Activated CD4-positive, alpha-beta memory T cell treated with anti-CD3 and anti-CD28 coated beads, Interleukin-2, amount 10 ng/mL, durations not matched to agents 7 days and 5 days (primary cell): ENCODE data around the gene ZNFX1. TPM values are rescaled to one million over a fixed set of nuclear protein-coding genes. Genes with fewer than 3 reads are reported as not detected.
A peak's percentile ranks its signal among the peaks of the same experiment; 100 is the strongest.
"Not testable (repeated sequence)": the region's sequence is repeated elsewhere in the genome, so short reads cannot be mapped to it uniquely, and the experiment has no call there.

Source experiments
- CTCF ChIA-PET: fragments of 350-600 bp; sonication (Branson Sonifier 250); formaldehyde crosslinking; loops from one replicate; lab custom pipeline; 2021; ENCODE audit warnings: antibody characterized with exemption, inconsistent platforms; lab: Charles Lee
- POLR2A ChIA-PET: fragments of 350-600 bp; sonication (Branson Sonifier 250); formaldehyde crosslinking; loops from one replicate; lab custom pipeline; 2021; ENCODE audit warnings: antibody characterized with exemption; lab: Charles Lee
- DNase-seq: peaks from one replicate; pipeline ENCODE4 v3.0.0-alpha.2; 2020
- H3K27ac Mint-ChIP-seq: one replicate; pipeline ENCODE4 v1.8.0; 2021; ENCODE audit warnings: mild to moderate bottlenecking, mixed read lengths
- H3K27me3 Mint-ChIP-seq: one replicate; pipeline ENCODE4 v1.8.0; 2021; ENCODE audit warnings: mixed read lengths
- H3K36me3 Mint-ChIP-seq: one replicate; pipeline ENCODE4 v1.8.0; 2021; ENCODE audit warnings: low read depth, mixed read lengths
- H3K4me1 Mint-ChIP-seq: one replicate; pipeline ENCODE4 v1.8.0; 2021; ENCODE audit warnings: mixed read lengths
- H3K4me3 Mint-ChIP-seq: one replicate; pipeline ENCODE4 v1.8.0; 2021; ENCODE audit warnings: mild to moderate bottlenecking, mixed read lengths
- H3K9me3 Mint-ChIP-seq: one replicate; pipeline ENCODE4 v1.8.0; 2021; ENCODE audit warnings: mixed read lengths
- total RNA-seq, 2 experiments: library from RNA; stranded (reverse); gene quantifications; one replicate each; pipeline ENCODE4 v1.2.3, GENCODE V29; 2021

The ZNFX1 gene
- total RNA-seq, 2 experiments from 2014 or later, result 88.7 to 89.5 TPM

- DNase-seq, result peak; percentile 91
- peaks cover 21% of the 10 kb centered on the region for H3K36me3 Mint-ChIP-seq
- H3K27ac Mint-ChIP-seq, result no peak overlapping the region
- H3K4me3 Mint-ChIP-seq, result peak overlapping the region; percentile 1
- no peaks in the 10 kb centered on the region for H3K27me3 Mint-ChIP-seq
- CTCF ChIA-PET, result interaction anchor here (0.7 to 6.7 kb wide), 42 partner anchors 11 to 230 kb away, joined by 3 to 156 read pairs (median 4); partner anchors contain the start of genes CSE1L and STAU1
- H3K4me1 Mint-ChIP-seq, result peaks cover 24% of the 10 kb centered on the region
- POLR2A ChIA-PET, result interaction anchor here (0.9 to 2.4 kb wide), 6 partner anchors 30 to 172 kb away, joined by 3 to 11 read pairs (median 4); partner anchors contain the start of genes CSE1L, STAU1 and ZNFX1
- no peaks in the 10 kb centered on the region for H3K9me3 Mint-ChIP-seq
Measured at GRCh38 chr20:49216991-49217578, 60.8 kb downstream of the ZNFX1 start.

DNA sequence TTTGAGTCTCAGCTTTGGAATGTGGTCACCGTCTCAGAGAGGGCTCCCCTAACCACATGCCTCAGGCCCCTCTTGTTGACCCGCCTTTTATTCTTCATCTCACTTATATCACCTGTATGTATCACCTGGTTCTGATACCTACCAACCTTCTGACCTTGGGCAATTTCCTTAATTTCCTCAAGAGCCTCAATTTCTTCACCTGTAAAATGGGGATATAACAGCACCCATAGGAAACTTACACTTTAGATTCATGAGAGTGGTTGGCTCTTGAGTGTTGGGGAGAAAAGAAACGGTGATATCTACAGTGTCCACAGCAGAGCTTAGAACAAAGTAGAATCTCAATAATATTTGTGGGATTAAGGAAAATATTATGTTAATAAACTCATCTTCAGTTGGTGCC, 62.6 kb downstream of the ZNFX1 start:
- no peaks in the 10 kb centered on the region for H3K27me3 Mint-ChIP-seq
- no peak for DNase-seq
- ChIA-PET POLR2A (interaction anchor here (2.4 kb wide), 1 partner anchor 83 kb away, joined by 8 read pairs; no protein-coding TSS in a partner anchor), CTCF (interaction anchor here (0.9 to 6.7 kb wide), 3 partner anchors 49 to 114 kb away, joined by 3 to 156 read pairs (median 32); no protein-coding TSS in a partner anchor)
- H3K4me1 Mint-ChIP-seq, result peaks cover 14% of the 10 kb centered on the region
- H3K36me3 Mint-ChIP-seq, result peaks cover 10% of the 10 kb centered on the region
- H3K4me3 Mint-ChIP-seq, result no peak overlapping the region
- H3K27ac Mint-ChIP-seq, result no peak overlapping the region
- peaks cover 3% of the 10 kb centered on the region for H3K9me3 Mint-ChIP-seq

- H3K9me3 Mint-ChIP-seq, result peaks cover 6% of the 10 kb centered on the region
- H3K27ac Mint-ChIP-seq, result no peak overlapping the region
- no peaks in the 10 kb centered on the region for H3K27me3 Mint-ChIP-seq
- no peak for DNase-seq
- ChIA-PET CTCF (interaction anchor here (1.1 to 6.7 kb wide), 2 partner anchors 28 to 79 kb away, joined by 3 to 156 read pairs; no protein-coding TSS in a partner anchor), POLR2A (no interaction called here)
- peaks cover 8% of the 10 kb centered on the region for H3K4me1 Mint-ChIP-seq
- H3K4me3 Mint-ChIP-seq, result no peak overlapping the region
- H3K36me3 Mint-ChIP-seq, result peaks cover 5% of the 10 kb centered on the region
Measured at GRCh38 chr20:49214571-49214970, 63.3 kb downstream of the ZNFX1 start.

- DNase-seq, result no peak
- H3K36me3 Mint-ChIP-seq, result no peaks in the 10 kb centered on the region
- CTCF ChIA-PET, result interaction anchor here (0.9 to 1.2 kb wide), 2 partner anchors 78 kb away, joined by 5 to 6 read pairs; no protein-coding TSS in a partner anchor
- peaks cover 6% of the 10 kb centered on the region for H3K9me3 Mint-ChIP-seq
- no peaks in the 10 kb centered on the region for H3K27me3 Mint-ChIP-seq
- H3K4me1 Mint-ChIP-seq, result no peaks in the 10 kb centered on the region
- H3K4me3 Mint-ChIP-seq, result no peak overlapping the region
- no peak overlapping the region for H3K27ac Mint-ChIP-seq
- POLR2A ChIA-PET, result interaction anchor here (0.9 kb wide), 1 partner anchor 33 kb away, joined by 3 read pairs; no protein-coding TSS in a partner anchor
Measured at GRCh38 chr20:49210757-49211110, 67.1 kb downstream of the ZNFX1 start.

DNA sequence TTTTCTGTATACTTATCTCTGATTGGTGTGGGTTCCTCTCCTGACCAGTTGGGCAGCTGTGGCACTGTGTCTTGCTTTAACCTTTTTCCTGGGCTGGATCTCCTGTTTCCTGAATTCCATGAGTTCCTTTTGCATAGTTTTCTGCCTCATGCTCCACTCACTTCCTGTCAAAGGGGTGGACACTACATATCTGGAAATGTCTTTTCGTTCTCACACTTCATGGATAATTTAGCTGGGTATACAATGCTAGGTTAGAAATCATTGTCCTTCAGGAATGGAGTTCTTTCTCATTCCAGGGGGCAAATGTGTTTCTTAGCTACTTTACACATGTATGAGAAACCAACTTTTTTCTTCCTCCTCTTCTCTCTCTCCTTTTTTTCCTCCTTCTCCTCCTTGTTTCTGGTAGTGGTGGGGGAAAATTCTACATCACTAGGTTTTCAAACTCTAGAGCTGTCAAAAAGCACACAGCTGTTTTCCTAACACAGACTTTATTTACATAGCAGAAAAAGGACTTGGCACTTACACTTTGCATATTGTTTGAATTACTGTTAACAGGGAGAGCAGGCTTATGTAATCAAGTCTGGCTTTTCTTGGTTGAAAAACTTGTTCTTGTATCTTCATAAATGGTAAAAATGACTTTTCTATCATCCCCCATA, 67.6 kb downstream of the ZNFX1 start:
- ChIA-PET CTCF (interaction anchor here (0.9 kb wide), 1 partner anchor 77 kb away, joined by 5 read pairs; no protein-coding TSS in a partner anchor), POLR2A (no interaction called here)
- no peak overlapping the region for H3K4me3 Mint-ChIP-seq
- no peaks in the 10 kb centered on the region for H3K36me3 Mint-ChIP-seq
- DNase-seq, result no peak
- H3K27me3 Mint-ChIP-seq, result no peaks in the 10 kb centered on the region
- no peaks in the 10 kb centered on the region for H3K4me1 Mint-ChIP-seq
- no peak overlapping the region for H3K27ac Mint-ChIP-seq
- H3K9me3 Mint-ChIP-seq, result peaks cover 6% of the 10 kb centered on the region

DNA sequence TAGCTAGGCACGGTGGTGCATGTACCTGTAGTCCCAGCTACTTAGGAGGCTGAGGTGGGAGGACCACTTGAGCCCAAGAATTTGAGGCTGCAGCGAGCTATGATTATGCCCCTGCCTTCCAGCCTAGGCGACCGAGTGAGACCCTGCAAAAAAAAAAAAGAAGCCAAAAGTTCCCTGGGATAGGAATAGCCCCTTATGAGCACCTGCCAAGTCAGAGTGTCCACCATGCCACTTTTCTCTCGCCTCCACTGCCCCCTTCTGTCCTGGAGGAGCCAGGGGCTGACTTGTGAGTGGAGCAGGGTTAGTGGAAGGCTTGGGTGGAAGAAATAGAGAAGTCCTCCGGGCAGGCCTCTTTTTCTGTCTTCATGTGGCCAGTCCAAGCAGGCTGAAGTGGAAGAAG, 70.8 kb downstream of the ZNFX1 start:
- no peaks in the 10 kb centered on the region for H3K36me3 Mint-ChIP-seq
- H3K4me1 Mint-ChIP-seq, result no peaks in the 10 kb centered on the region
- H3K27me3 Mint-ChIP-seq, result no peaks in the 10 kb centered on the region
- no peak overlapping the region for H3K27ac Mint-ChIP-seq
- no peak for DNase-seq
- no peak overlapping the region for H3K4me3 Mint-ChIP-seq
- H3K9me3 Mint-ChIP-seq, result peaks cover 6% of the 10 kb centered on the region
- ChIA-PET CTCF (interaction anchor here (4.4 kb wide), 1 partner anchor 10 kb away, joined by 22 read pairs; no protein-coding TSS in a partner anchor), POLR2A (interaction anchor here (0.8 kb wide), 1 partner anchor 70 kb away, joined by 3 read pairs; no protein-coding TSS in a partner anchor)

DNA sequence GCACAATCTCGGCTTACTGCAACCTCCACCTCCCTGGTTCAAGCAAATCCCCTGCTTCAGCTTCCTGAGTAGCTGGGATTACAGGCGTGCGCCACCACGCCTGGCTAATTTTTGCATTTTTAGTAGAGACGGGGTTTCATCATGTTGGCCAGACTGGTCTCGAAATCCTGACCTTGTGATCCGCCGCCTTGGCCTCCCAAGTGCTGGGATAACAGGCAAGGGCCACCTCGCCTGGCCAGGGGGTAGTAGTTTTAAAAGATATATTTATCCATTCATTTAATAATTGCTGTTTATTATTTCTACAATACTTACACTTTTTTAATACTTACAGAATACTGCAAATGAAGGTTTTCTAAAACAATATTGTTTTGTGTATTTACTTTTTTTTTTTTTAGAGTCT, 74.1 kb downstream of the ZNFX1 start:
- H3K4me3 Mint-ChIP-seq, result no peak overlapping the region
- DNase-seq, result no peak
- no peaks in the 10 kb centered on the region for H3K9me3 Mint-ChIP-seq
- H3K27me3 Mint-ChIP-seq, result no peaks in the 10 kb centered on the region
- ChIA-PET POLR2A (no interaction called here), CTCF (interaction anchor here (1.2 to 1.8 kb wide), 2 partner anchors 13 to 23 kb away, joined by 3 to 10 read pairs; no protein-coding TSS in a partner anchor)
- no peaks in the 10 kb centered on the region for H3K4me1 Mint-ChIP-seq
- no peak overlapping the region for H3K27ac Mint-ChIP-seq
- H3K36me3 Mint-ChIP-seq, result no peaks in the 10 kb centered on the region

- Mint-ChIP-seq H3K36me3 (no peaks in the 10 kb centered on the region), H3K27me3 (no peaks in the 10 kb centered on the region), H3K9me3 (no peaks in the 10 kb centered on the region), H3K27ac (no peak overlapping the region), H3K4me1 (no peaks in the 10 kb centered on the region), H3K4me3 (no peak overlapping the region)
- DNase-seq, result no peak
- POLR2A ChIA-PET, result no interaction called here
- CTCF ChIA-PET, result interaction anchor here (1.0 to 1.8 kb wide), 3 partner anchors 12 to 22 kb away, joined by 3 to 10 read pairs (median 5); no protein-coding TSS in a partner anchor
Measured at GRCh38 chr20:49203011-49203410, 74.8 kb downstream of the ZNFX1 start.

DNA sequence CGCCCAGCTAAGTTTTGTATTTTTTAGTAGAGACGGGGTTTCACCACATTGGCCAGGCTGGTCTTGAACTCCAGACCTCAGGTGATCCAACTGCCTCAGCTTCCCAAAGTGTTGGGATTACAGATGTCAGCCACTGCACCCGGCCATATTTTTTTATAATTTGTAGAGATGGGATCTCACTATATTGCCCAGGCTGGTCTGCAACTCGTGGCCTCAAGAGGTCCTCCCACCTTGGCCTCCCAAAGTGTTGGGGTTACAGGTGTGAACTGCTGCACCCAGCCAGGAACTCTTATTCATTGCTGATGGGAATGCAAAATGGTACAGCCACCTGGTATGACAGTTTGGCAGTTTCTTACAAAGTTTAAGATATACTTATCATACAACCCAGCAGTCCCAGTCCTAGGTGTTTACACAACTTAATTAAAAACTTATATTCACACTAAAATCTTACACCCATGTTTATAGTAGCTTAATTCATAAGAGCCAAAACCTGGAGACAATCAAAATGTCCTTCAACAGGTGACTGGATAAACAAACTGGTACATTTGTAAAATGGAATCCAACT, 78.0 kb downstream of the ZNFX1 start:
- H3K27me3 Mint-ChIP-seq, result no peaks in the 10 kb centered on the region
- no peaks in the 10 kb centered on the region for H3K9me3 Mint-ChIP-seq
- no peaks in the 10 kb centered on the region for H3K4me1 Mint-ChIP-seq
- H3K36me3 Mint-ChIP-seq, result no peaks in the 10 kb centered on the region
- no peak for DNase-seq
- H3K27ac Mint-ChIP-seq, result no peak overlapping the region
- H3K4me3 Mint-ChIP-seq, result no peak overlapping the region
- ChIA-PET CTCF (interaction anchor here (0.6 to 3.6 kb wide), 2 partner anchors 17 to 66 kb away, joined by 3 to 11 read pairs; no protein-coding TSS in a partner anchor), POLR2A (no interaction called here)

GRCh38 chr20:49192944-49193518, 84.8 kb downstream of the ZNFX1 start:
- H3K4me3 Mint-ChIP-seq, H3K36me3 Mint-ChIP-seq, POLR2A ChIA-PET, DNase-seq, H3K27ac Mint-ChIP-seq, H3K9me3 Mint-ChIP-seq, H3K27me3 Mint-ChIP-seq, H3K4me1 Mint-ChIP-seq: not testable (repeated sequence)
- CTCF ChIA-PET, result interaction anchor here (1.1 to 1.6 kb wide), 4 partner anchors 12 to 26 kb away, joined by 3 to 6 read pairs (median 5); partner anchors contain the start of gene DDX27
